ENCODE measurements around the gene DLG2.

- TF ChIP-seq, protein P1, sequence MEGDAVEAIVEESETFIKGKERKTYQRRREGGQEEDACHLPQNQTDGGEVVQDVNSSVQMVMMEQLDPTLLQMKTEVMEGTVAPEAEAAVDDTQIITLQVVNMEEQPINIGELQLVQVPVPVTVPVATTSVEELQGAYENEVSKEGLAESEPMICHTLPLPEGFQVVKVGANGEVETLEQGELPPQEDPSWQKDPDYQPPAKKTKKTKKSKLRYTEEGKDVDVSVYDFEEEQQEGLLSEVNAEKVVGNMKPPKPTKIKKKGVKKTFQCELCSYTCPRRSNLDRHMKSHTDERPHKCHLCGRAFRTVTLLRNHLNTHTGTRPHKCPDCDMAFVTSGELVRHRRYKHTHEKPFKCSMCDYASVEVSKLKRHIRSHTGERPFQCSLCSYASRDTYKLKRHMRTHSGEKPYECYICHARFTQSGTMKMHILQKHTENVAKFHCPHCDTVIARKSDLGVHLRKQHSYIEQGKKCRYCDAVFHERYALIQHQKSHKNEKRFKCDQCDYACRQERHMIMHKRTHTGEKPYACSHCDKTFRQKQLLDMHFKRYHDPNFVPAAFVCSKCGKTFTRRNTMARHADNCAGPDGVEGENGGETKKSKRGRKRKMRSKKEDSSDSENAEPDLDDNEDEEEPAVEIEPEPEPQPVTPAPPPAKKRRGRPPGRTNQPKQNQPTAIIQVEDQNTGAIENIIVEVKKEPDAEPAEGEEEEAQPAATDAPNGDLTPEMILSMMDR (IDR thresholded peaks at IDR 0.05; ENCODE audit: low read depth, low read length) = no peak
- TF ChIP-seq EZH2phosphoT487 (IDR thresholded peaks at IDR 0.05; ENCODE audit: low read depth) = no peak
Measured at GRCh38 chr11:84468235-84468634, 1158.9 kb downstream of the DLG2 start.
